ENCODE results near the gene SRPX2. TPM values are rescaled to one million over a fixed set of nuclear protein-coding genes. Genes with fewer than 3 reads are reported as not detected.

Gene SRPX2
- total RNA-seq, 1 donor = 66.1 TPM

GRCh38 chrX:100674705-100675104, 30.7 kb downstream of the SRPX2 start:
- TF ChIP-seq, protein P1, sequence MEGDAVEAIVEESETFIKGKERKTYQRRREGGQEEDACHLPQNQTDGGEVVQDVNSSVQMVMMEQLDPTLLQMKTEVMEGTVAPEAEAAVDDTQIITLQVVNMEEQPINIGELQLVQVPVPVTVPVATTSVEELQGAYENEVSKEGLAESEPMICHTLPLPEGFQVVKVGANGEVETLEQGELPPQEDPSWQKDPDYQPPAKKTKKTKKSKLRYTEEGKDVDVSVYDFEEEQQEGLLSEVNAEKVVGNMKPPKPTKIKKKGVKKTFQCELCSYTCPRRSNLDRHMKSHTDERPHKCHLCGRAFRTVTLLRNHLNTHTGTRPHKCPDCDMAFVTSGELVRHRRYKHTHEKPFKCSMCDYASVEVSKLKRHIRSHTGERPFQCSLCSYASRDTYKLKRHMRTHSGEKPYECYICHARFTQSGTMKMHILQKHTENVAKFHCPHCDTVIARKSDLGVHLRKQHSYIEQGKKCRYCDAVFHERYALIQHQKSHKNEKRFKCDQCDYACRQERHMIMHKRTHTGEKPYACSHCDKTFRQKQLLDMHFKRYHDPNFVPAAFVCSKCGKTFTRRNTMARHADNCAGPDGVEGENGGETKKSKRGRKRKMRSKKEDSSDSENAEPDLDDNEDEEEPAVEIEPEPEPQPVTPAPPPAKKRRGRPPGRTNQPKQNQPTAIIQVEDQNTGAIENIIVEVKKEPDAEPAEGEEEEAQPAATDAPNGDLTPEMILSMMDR (IDR thresholded peaks at IDR 0.05; ENCODE audit: insufficient read depth, low read depth, low read length) = no peak
- H3K4me3 ChIP-seq (ENCODE audit: low read depth, low read length) = no peak overlapping the region
- DNase-seq (ENCODE audit: low read depth) = no peak

DNA sequence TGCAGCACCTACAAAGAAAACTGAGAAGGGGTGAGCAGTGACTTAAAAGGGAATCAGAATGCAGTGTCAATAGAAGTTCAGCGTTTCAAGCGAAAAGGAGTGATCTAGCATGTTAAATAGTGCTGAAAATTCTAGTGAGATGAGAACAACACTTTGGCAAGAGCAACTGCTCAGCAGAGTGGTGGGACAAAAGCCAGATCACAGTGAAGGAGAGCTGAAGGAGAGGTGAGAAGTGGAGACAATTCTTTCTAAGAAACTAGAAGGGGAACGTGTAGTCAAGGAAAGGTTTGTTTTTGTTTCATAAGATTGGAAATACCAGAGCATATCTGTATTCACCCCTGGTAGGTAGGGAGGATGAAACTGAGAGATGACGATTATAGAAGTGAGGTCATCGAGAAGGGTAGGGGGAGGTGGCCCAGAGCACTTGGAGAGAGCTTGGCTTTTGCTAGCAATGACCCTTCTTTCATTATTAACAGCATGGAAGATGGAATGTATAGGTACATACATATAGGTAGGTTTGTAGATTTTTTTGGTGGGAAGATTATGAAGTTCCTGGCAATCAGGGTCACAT, 33.7 kb downstream of the SRPX2 start:
- H3K4me3 ChIP-seq (ENCODE audit: low read depth, low read length) = no peak overlapping the region
- TF ChIP-seq, protein P1 (IDR thresholded peaks at IDR 0.05; ENCODE audit: insufficient read depth, low read depth, low read length) = no peak
- DNase-seq (ENCODE audit: low read depth) = no peak

DNA sequence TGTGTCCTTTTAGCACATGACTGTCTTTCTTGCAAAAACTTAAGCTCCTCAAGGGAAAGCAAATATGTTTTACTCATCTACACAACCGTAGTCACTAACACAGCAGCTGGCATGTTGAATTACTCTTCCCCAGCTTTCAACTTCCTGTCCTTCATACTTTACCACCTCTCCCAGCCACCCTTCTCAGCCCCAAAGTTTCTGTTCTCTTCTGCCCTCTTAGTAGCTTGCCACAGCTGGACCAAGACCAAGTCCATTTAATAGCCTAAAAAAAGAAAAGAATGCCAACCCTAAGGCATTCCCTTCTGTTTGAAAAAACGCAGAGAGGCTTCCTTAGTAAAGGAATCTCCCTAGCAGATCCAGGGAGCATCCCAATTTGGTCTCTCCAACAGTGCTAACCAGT, 36.8 kb downstream of the SRPX2 start:
- TF ChIP-seq, protein P1 (IDR thresholded peaks at IDR 0.05; ENCODE audit: insufficient read depth, low read depth, low read length) = no peak
- DNase-seq (ENCODE audit: low read depth) = no peak
- no peak overlapping the region for H3K4me3 ChIP-seq (ENCODE audit: low read depth, low read length)

GRCh38 chrX:100681599-100681998, 37.6 kb downstream of the SRPX2 start:
- DNase-seq (ENCODE audit: low read depth) = no peak
- H3K4me3 ChIP-seq (ENCODE audit: low read depth, low read length) = no peak overlapping the region
- TF ChIP-seq, protein P1 (IDR thresholded peaks at IDR 0.05; ENCODE audit: insufficient read depth, low read depth, low read length) = no peak

- peak; percentile 8 for DNase-seq (ENCODE audit: low read depth)
- TF ChIP-seq, protein P1 (IDR thresholded peaks at IDR 0.05; ENCODE audit: insufficient read depth, low read depth, low read length) = no peak
- no peak overlapping the region for H3K4me3 ChIP-seq (ENCODE audit: low read depth, low read length)
Measured at GRCh38 chrX:100682939-100683338, 38.9 kb downstream of the SRPX2 start.

GRCh38 chrX:100685284-100685996, 41.4 kb downstream of the SRPX2 start:
- TF ChIP-seq, protein P1 (IDR thresholded peaks at IDR 0.05; ENCODE audit: insufficient read depth, low read depth, low read length) = peak; percentile 84
- H3K4me3 ChIP-seq (ENCODE audit: low read depth, low read length) = no peak overlapping the region
- peak; percentile 81 for DNase-seq (ENCODE audit: low read depth)

- no peak overlapping the region for H3K4me3 ChIP-seq (ENCODE audit: low read depth, low read length)
- TF ChIP-seq, protein P1 (IDR thresholded peaks at IDR 0.05; ENCODE audit: insufficient read depth, low read depth, low read length) = no peak
- no peak for DNase-seq (ENCODE audit: low read depth)
Measured at GRCh38 chrX:100685997-100686305, 42.0 kb downstream of the SRPX2 start.

All from fibroblast of villous mesenchyme (primary cell).